ENCODE results near the gene RAMP3.

- TF ChIP-seq CTCF (conservative IDR thresholded peaks at IDR 0.05; ENCODE audit: low read length) (no peak), EZH2phosphoT487 (IDR thresholded peaks at IDR 0.05; ENCODE audit: borderline replicate concordance) (no peak)
These were observed 322 bp upstream of the RAMP3 start for GRCh38 chr7:45157286-45157652.

Data from Loucy (cell line).